ENCODE measurements around the gene THRB. TPM values are rescaled to one million over a fixed set of nuclear protein-coding genes. Genes with fewer than 3 reads are reported as not detected.

Gene THRB
- total and polyA plus RNA-seq, 12 donors = 3.8 to 32.8 (median 26.0) TPM

- peaks cover 0 to 16% (median 0%) of the 10 kb centered on the region in 9 donors for H3K4me1 ChIP-seq
- DNase-seq (no peak), ATAC-seq (no peak)
- 91 to 93% methylated on average over 3 of the region's 3 CpGs for WGBS, 2 donors
- H3K36me3 ChIP-seq = no peaks in the 10 kb centered on the region
- H3K27ac ChIP-seq = peak overlapping the region in 1 of 10 donors; percentile 57
- TF ChIP-seq CTCF (IDR thresholded peaks at IDR 0.05) = no peak
- intact Hi-C loops (cut with DNase I) = no loop called here
- H3K9me3 ChIP-seq = no peaks in the 10 kb centered on the region
- H3K27me3 ChIP-seq = no peaks in the 10 kb centered on the region
- no peak overlapping the region for H3K4me3 ChIP-seq
Measured at GRCh38 chr3:24503616-24504113, 9.0 kb upstream of the THRB start.

GRCh38 chr3:24502690-24503089 lies 8.0 kb upstream of the THRB start:
- intact Hi-C loops (cut with DNase I) = no loop called here
- WGBS, 2 donors = 65 to 72% methylated on average over 1 of the region's 1 CpG
- DNase-seq (no peak), ATAC-seq (no peak)
- no peaks in the 10 kb centered on the region for H3K36me3 ChIP-seq
- TF ChIP-seq CTCF (IDR thresholded peaks at IDR 0.05) = no peak
- H3K9me3 ChIP-seq = no peaks in the 10 kb centered on the region
- H3K27me3 ChIP-seq = no peaks in the 10 kb centered on the region
- H3K4me1 ChIP-seq = peaks cover 0 to 12% (median 0%) of the 10 kb centered on the region in 9 donors
- H3K27ac ChIP-seq = peak overlapping the region in 1 of 10 donors; percentile 57
- no peak overlapping the region for H3K4me3 ChIP-seq

GRCh38 chr3:24500806-24501205 lies 6.2 kb upstream of the THRB start:
- H3K27me3 ChIP-seq = peaks cover 0 to 12% (median 0%) of the 10 kb centered on the region in 7 donors
- DNase-seq = no peak
- intact Hi-C loops (cut with DNase I) = loop anchor here in 1 of 10 donors (1.0 kb wide), 1 partner anchor 77 kb away; no protein-coding TSS in a partner anchor
- H3K27ac ChIP-seq = no peak overlapping the region
- peaks cover 0 to 17% (median 5%) of the 10 kb centered on the region in 9 donors for H3K4me1 ChIP-seq
- no peaks in the 10 kb centered on the region for H3K9me3 ChIP-seq
- 95% methylated on average over 1 of the region's 1 CpG for WGBS, 2 donors
- TF ChIP-seq CTCF (IDR thresholded peaks at IDR 0.05) = no peak
- no peak for ATAC-seq
- no peak overlapping the region for H3K4me3 ChIP-seq
- H3K36me3 ChIP-seq = no peaks in the 10 kb centered on the region

GRCh38 chr3:24499991-24500390 lies 5.3 kb upstream of the THRB start:
- 83 to 85% methylated on average over 3 of the region's 3 CpGs for WGBS, 2 donors
- H3K9me3 ChIP-seq = no peaks in the 10 kb centered on the region
- peaks cover 0 to 23% (median 5%) of the 10 kb centered on the region in 9 donors for H3K4me1 ChIP-seq
- H3K27ac ChIP-seq = no peak overlapping the region
- ATAC-seq = no peak
- DNase-seq = no peak
- no peak overlapping the region for H3K4me3 ChIP-seq
- intact Hi-C loops (cut with DNase I) = loop anchor here in 8 of 10 donors (2.0 to 10.0 kb wide), 8 partner anchors 125 to 505 kb away; no protein-coding TSS in a partner anchor
- no peaks in the 10 kb centered on the region for H3K36me3 ChIP-seq
- TF ChIP-seq CTCF (IDR thresholded peaks at IDR 0.05) = no peak
- peaks cover 0 to 20% (median 0%) of the 10 kb centered on the region in 7 donors for H3K27me3 ChIP-seq
